Measurements from ENCODE around the gene SPATA20. TPM values are rescaled to one million over a fixed set of nuclear protein-coding genes. Genes with fewer than 3 reads are reported as not detected.

Gene SPATA20
- total RNA-seq, 4 donors from 2014 or later: 116 to 437 (median 228) TPM

DNA sequence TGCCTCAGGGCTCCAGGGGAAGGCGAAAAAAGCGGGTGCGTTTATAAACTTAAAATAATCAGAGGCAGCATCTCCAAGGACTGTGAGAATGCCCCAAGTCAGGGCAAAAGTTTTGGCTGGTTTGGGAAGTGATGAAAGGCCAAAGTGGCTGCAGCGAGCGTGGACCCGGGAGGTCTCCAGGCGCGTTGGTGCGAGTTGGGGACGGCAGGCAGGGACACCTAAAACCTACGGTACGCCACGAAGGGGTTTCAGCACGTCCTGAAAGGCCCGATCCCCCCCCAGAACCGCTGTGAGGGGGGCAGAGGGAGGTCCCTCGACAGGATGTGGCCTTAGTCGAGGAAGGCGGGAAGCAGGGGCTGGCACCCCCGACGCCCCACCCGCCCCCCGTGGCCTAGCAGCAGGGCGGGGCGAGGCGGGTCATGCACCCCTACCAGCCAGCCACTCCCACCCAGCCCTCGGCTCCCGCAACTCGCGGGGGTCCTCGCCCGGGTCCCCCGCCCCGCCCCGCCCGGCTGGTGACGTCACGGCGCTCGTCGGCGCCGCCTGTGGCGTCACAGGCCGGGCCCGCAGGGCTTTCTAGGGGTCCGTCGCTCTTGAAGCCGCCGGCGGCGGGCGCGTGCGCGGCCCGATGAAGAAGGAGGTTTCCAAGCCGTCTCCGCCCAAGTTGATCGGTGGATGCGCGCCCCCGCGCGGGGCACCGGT is 39.0 kb upstream of the SPATA20 start, which contains the start of gene MYCBPAP:
MYCBPAP (plus strand) TSS at position 569 of the 702 bp plus-strand sequence. CDS start 236 bp downstream, outside the sequence.
- Histone ChIP-seq H3K4me3 (peak within 1 kb of the TSS; percentile 45 to 85 (median 56)), H3K4me1 (peaks cover 0 to 32% (median 15%) of the 10 kb centered on the region in 4 donors), H3K36me3 (no peaks in the 10 kb centered on the region), H3K27me3 (no peaks in the 10 kb centered on the region), H3K9me3 (no peaks in the 10 kb centered on the region), H3K27ac (peak within 1 kb of the TSS; percentile 65 to 85 (median 78))
- TF ChIP-seq EP300 (IDR thresholded peaks at IDR 0.05; ENCODE audit: low read depth) (no peak), POLR2AphosphoS5 (IDR thresholded peaks at IDR 0.05) (peak; percentile 29 to 50 (median 33))
- TF ChIP-seq, protein P1, sequence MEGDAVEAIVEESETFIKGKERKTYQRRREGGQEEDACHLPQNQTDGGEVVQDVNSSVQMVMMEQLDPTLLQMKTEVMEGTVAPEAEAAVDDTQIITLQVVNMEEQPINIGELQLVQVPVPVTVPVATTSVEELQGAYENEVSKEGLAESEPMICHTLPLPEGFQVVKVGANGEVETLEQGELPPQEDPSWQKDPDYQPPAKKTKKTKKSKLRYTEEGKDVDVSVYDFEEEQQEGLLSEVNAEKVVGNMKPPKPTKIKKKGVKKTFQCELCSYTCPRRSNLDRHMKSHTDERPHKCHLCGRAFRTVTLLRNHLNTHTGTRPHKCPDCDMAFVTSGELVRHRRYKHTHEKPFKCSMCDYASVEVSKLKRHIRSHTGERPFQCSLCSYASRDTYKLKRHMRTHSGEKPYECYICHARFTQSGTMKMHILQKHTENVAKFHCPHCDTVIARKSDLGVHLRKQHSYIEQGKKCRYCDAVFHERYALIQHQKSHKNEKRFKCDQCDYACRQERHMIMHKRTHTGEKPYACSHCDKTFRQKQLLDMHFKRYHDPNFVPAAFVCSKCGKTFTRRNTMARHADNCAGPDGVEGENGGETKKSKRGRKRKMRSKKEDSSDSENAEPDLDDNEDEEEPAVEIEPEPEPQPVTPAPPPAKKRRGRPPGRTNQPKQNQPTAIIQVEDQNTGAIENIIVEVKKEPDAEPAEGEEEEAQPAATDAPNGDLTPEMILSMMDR (IDR thresholded peaks at IDR 0.05): no peak
- 21 to 80% methylated on average over 2 to 50 of the region's 66 CpGs for WGBS, 2 donors (ENCODE audit: low coverage in 1 of 2)
- DNase-seq: peak; percentile 89
- in situ Hi-C loops (cut with MboI; ENCODE audit: low pct_ligation_motif_present in 1 of 4, low pct_unique_long_range_greater_than_20kb in 1 of 4, low sequenced_read_pairs in 3 of 4): no loop called here
- intact Hi-C loops (cut with DNase I; ENCODE audit: low total_unique reads): no loop called here

DNA sequence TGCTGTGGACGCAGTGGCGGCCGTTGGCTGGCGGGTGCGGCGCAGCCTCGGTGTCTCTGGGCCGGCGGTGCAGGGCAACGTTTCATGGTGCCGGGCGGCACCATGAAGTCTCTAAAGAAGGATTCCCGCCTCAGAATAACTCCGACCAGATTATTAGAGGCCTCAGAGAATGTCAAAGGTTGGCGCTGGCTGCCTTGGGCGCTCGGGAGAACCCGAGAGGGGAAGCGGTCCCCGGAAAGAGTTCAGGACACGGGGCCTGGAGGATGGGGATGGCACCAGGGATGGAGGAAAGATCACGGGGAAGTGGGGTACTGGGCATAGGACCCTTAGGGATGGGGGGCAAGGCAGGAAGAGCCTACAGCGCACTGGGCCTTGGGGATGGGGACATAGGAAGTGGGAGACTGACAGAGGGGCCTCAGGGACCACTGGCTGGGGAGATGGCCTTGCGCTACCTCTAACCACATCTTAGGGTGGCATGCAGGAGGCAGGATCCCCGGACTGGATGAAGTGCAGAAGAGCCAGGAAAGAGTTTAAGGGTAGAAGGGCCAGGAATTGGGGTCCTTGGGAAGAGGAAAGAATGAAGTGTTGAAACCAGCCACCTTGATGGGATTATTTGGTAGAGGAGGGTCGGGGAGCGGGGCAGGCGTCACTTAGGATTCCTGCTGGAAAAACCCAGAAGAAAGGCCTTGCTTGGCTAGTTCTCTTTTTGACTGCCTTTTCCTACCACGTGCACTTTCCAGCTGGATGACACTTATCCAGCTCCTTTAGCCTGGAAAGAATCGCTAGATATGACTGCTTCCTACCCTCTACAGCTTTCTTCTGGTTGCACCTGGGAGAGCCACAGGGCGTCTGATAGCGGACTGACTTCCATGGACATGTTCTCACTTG is 38.2 kb upstream of the SPATA20 start:
- H3K27ac ChIP-seq: peak overlapping the region; percentile 65 to 85 (median 78)
- in situ Hi-C loops (cut with MboI; ENCODE audit: low pct_ligation_motif_present in 1 of 4, low pct_unique_long_range_greater_than_20kb in 1 of 4, low sequenced_read_pairs in 3 of 4): no loop called here
- H3K27me3 ChIP-seq: no peaks in the 10 kb centered on the region
- peaks cover 0 to 27% (median 15%) of the 10 kb centered on the region in 4 donors for H3K4me1 ChIP-seq
- WGBS, 2 donors (ENCODE audit: low coverage in 1 of 2): 30 to 42% methylated on average over 11 to 32 of the region's 32 CpGs
- no peak for DNase-seq
- intact Hi-C loops (cut with DNase I; ENCODE audit: low total_unique reads): no loop called here
- H3K36me3 ChIP-seq: no peaks in the 10 kb centered on the region
- H3K9me3 ChIP-seq: no peaks in the 10 kb centered on the region
- TF ChIP-seq, protein P1 (IDR thresholded peaks at IDR 0.05): peak in 1 of 5 experiments; percentile 17
- TF ChIP-seq POLR2AphosphoS5 (IDR thresholded peaks at IDR 0.05) (no peak), POLR2A (IDR thresholded peaks at IDR 0.05) (no peak)
- peak overlapping the region; percentile 45 to 85 (median 56) for H3K4me3 ChIP-seq

DNA sequence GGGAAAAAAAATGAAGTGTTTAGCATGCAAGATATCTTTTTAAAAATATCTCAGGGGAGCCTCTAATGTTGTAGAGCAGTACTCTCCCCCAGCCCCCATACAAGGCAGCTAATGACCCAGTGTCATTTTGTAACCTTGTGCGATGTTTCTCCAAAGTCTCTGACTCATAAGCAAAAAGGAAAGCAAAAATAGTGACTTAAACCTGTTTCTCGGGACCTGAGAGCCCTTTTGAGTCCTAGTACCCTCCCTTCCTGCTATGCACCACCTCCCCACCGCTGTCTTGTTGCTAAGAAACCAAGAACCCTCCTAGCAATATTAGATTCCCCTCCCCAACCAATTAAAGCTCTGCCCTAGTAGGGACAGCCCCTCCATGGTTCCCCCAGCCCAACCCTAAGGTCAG is 35.9 kb upstream of the SPATA20 start:
- no peaks in the 10 kb centered on the region for H3K36me3 ChIP-seq
- H3K27me3 ChIP-seq: no peaks in the 10 kb centered on the region
- no peak overlapping the region for H3K4me3 ChIP-seq
- peaks cover 0 to 24% (median 15%) of the 10 kb centered on the region in 4 donors for H3K4me1 ChIP-seq
- TF ChIP-seq EP300 (IDR thresholded peaks at IDR 0.05; ENCODE audit: low read depth) (no peak), POLR2A (IDR thresholded peaks at IDR 0.05) (no peak), POLR2AphosphoS5 (IDR thresholded peaks at IDR 0.05) (no peak)
- TF ChIP-seq, protein P1 (IDR thresholded peaks at IDR 0.05): no peak
- no peak overlapping the region for H3K27ac ChIP-seq
- in situ Hi-C loops (cut with MboI; ENCODE audit: low pct_ligation_motif_present in 1 of 4, low pct_unique_long_range_greater_than_20kb in 1 of 4, low sequenced_read_pairs in 3 of 4) (no loop called here), intact Hi-C loops (cut with DNase I; ENCODE audit: low total_unique reads) (no loop called here)
- no peak for DNase-seq
- H3K9me3 ChIP-seq: no peaks in the 10 kb centered on the region
- 50 to 54% methylated on average over 1 to 3 of the region's 3 CpGs for WGBS, 2 donors (ENCODE audit: low coverage in 1 of 2)

- no peak overlapping the region for H3K27ac ChIP-seq
- in situ Hi-C loops (cut with MboI; ENCODE audit: low pct_ligation_motif_present in 1 of 4, low pct_unique_long_range_greater_than_20kb in 1 of 4, low sequenced_read_pairs in 3 of 4) (no loop called here), intact Hi-C loops (cut with DNase I; ENCODE audit: low total_unique reads) (no loop called here)
- no peak overlapping the region for H3K4me3 ChIP-seq
- TF ChIP-seq POLR2A (IDR thresholded peaks at IDR 0.05) (no peak), POLR2AphosphoS5 (IDR thresholded peaks at IDR 0.05) (no peak), EP300 (IDR thresholded peaks at IDR 0.05; ENCODE audit: low read depth) (no peak)
- TF ChIP-seq, protein P1 (IDR thresholded peaks at IDR 0.05): no peak
- WGBS, 2 donors (ENCODE audit: low coverage in 1 of 2): 64 to 69% methylated on average over 4 of the region's 4 CpGs
- H3K36me3 ChIP-seq: no peaks in the 10 kb centered on the region
- no peaks in the 10 kb centered on the region for H3K9me3 ChIP-seq
- no peak for DNase-seq
- H3K4me1 ChIP-seq: peaks cover 0 to 24% (median 9%) of the 10 kb centered on the region in 4 donors
- no peaks in the 10 kb centered on the region for H3K27me3 ChIP-seq
Measured at GRCh38 chr17:50513495-50513894, 33.5 kb upstream of the SPATA20 start.
